DND-41 (cell line): ENCODE data around the gene IFRD2.

Experiments
- CTCF ChIP-seq: IDR thresholded peaks from 2 replicates; pipeline ENCODE4 v1.5.1; 2012; ENCODE audit warnings: borderline replicate concordance, low read length, moderate library complexity, mild to moderate bottlenecking; ENCODE audit not compliant: poor library complexity, severe bottlenecking; ENCODE audit errors: extremely low read depth
- EZH2 ChIP-seq: IDR thresholded peaks from 3 replicates; pipeline ENCODE4 v1.6.1; 2012; ENCODE audit warnings: borderline replicate concordance, low read depth, mild to moderate bottlenecking, moderate library complexity, low read length, inconsistent platforms; ENCODE audit not compliant: severe bottlenecking

GRCh38 chr3:50327943-50328691 is 35.9 kb upstream of the IFRD2 start, which contains the start of gene TUSC2:
- no peak for TF ChIP-seq CTCF
- no peak for TF ChIP-seq EZH2
